Neural cell (in vitro differentiated cells): Measurements from ENCODE around the gene DIP2C. TPM values are rescaled to one million over a fixed set of nuclear protein-coding genes. Genes with fewer than 3 reads are reported as not detected.
A peak's percentile ranks its signal among the peaks of the same experiment; 100 is the strongest.

Experiments
- H2AFZ ChIP-seq: fragments of 200-600, 300-800 bp; sonication (generic), shearing (Covaris generic); 2 replicates; pipeline ENCODE4 v1.6.0; 2014; ENCODE audit warnings: low read depth, mild to moderate bottlenecking, antibody characterized with exemption, low read length, moderate library complexity
- H3F3A ChIP-seq: fragments of 200-600 bp; shearing (Covaris generic); 2 replicates; pipeline ENCODE4 v1.6.1; 2016; ENCODE audit warnings: mild to moderate bottlenecking, moderate library complexity, mixed read lengths, antibody characterized with exemption, low read length; ENCODE audit not compliant: insufficient read depth, poor library complexity, severe bottlenecking
- H3K27ac ChIP-seq: fragments of 200-600, 300-800 bp; sonication (generic), shearing (Covaris generic); 2 replicates; pipeline ENCODE4 v1.5.1; 2014; ENCODE audit warnings: mild to moderate bottlenecking, low read length, moderate library complexity
- H3K27me3 ChIP-seq: fragments of 300-800, 200-600 bp; sonication (generic), shearing (Covaris generic); 2 replicates; pipeline ENCODE4 v1.6.0; 2014; ENCODE audit warnings: mild to moderate bottlenecking, low read depth, low read length, moderate library complexity; ENCODE audit not compliant: insufficient read depth
- H3K36me3 ChIP-seq: fragments of 300-800, 200-600 bp; sonication (generic), shearing (Covaris generic); 2 replicates; pipeline ENCODE4 v1.5.1; 2014; ENCODE audit warnings: mild to moderate bottlenecking, antibody characterized with exemption, low read length, moderate library complexity; ENCODE audit not compliant: insufficient read depth
- H3K4me2 ChIP-seq: fragments of 300-800, 200-600 bp; sonication (generic), shearing (Covaris generic); 2 replicates; pipeline ENCODE4 v1.6.0; 2014; ENCODE audit warnings: mild to moderate bottlenecking, low read length
- H3K4me3 ChIP-seq: fragments of 300-800, 200-600 bp; sonication (generic), shearing (Covaris generic); 2 replicates; pipeline ENCODE4 v1.5.1; 2014; ENCODE audit warnings: mild to moderate bottlenecking, low read length, moderate library complexity
- H3K79me2 ChIP-seq: fragments of 200-600 bp; shearing (Covaris generic); replicated peaks from 2 replicates; pipeline ENCODE4 v1.6.0; 2014; ENCODE audit warnings: mild to moderate bottlenecking, low read length, moderate library complexity; ENCODE audit not compliant: insufficient read depth
- H3K9ac ChIP-seq: fragments of 300-800, 200-600 bp; sonication (generic), shearing (Covaris generic); 2 replicates; pipeline ENCODE4 v1.6.1; 2016; ENCODE audit warnings: mild to moderate bottlenecking, low read length, mixed read lengths
- H3K9me2 ChIP-seq: fragments of 200-600 bp; shearing (Covaris generic); 2 replicates; pipeline ENCODE4 v1.6.1; 2016; ENCODE audit warnings: mild to moderate bottlenecking, low read length, mixed read lengths; ENCODE audit not compliant: insufficient read depth
- H3K9me3 ChIP-seq: fragments of 200-600, 300-800 bp; sonication (generic), shearing (Covaris generic); 2 replicates; pipeline ENCODE4 v1.6.1; 2016; ENCODE audit warnings: mild to moderate bottlenecking, mixed run types, low read length, moderate library complexity, mixed read lengths
- H4K20me1 ChIP-seq: fragments of 200-600 bp; shearing (Covaris generic); 2 replicates; pipeline ENCODE4 v1.6.1; 2016; ENCODE audit warnings: mild to moderate bottlenecking, mixed run types; ENCODE audit not compliant: insufficient read depth
- CTCF ChIP-seq: fragments of 450-650 bp; IDR thresholded peaks from 2 replicates; pipeline ENCODE4 v1.5.1; 2014; ENCODE audit warnings: antibody characterized with exemption, mild to moderate bottlenecking, moderate library complexity; ENCODE audit not compliant: poor library complexity, severe bottlenecking
- EP300 ChIP-seq: fragments of 450-650 bp; conservative IDR thresholded peaks from 2 replicates; pipeline ENCODE4 v1.6.1; 2014; ENCODE audit warnings: antibody characterized with exemption, mild to moderate bottlenecking, moderate library complexity; ENCODE audit not compliant: poor library complexity, severe bottlenecking
- EZH2 ChIP-seq: fragments of 200-600, 300-800 bp; shearing (Covaris generic), sonication (generic); IDR thresholded peaks from 2 replicates; pipeline ENCODE4 v1.6.1; 2014; ENCODE audit warnings: antibody characterized with exemption, low read length, borderline replicate concordance, mild to moderate bottlenecking; ENCODE audit not compliant: insufficient read depth, poor library complexity, severe bottlenecking
- MXI1 ChIP-seq: fragments of 450-650 bp; conservative IDR thresholded peaks from 2 replicates; pipeline ENCODE4 v1.6.1; 2014; ENCODE audit warnings: antibody characterized with exemption, mild to moderate bottlenecking; ENCODE audit not compliant: poor library complexity, severe bottlenecking
- POLR2AphosphoS5 ChIP-seq: IDR thresholded peaks from 2 replicates; pipeline ENCODE4 v1.6.1; 2012
- RAD21 ChIP-seq: fragments of 450-650 bp; conservative IDR thresholded peaks from 2 replicates; pipeline ENCODE4 v1.6.1; 2014; ENCODE audit warnings: antibody characterized with exemption, mild to moderate bottlenecking, moderate library complexity
- REST ChIP-seq: IDR thresholded peaks from 2 replicates; pipeline ENCODE4 v1.6.1; 2012; ENCODE audit warnings: borderline replicate concordance
- SMC3 ChIP-seq: fragments of 450-650 bp; conservative IDR thresholded peaks from 2 replicates; pipeline ENCODE4 v1.6.1; 2014; ENCODE audit warnings: antibody characterized with exemption, mild to moderate bottlenecking, moderate library complexity; ENCODE audit not compliant: poor library complexity
- TAF1 ChIP-seq: IDR thresholded peaks from 2 replicates; pipeline ENCODE4 v1.6.1; 2012; ENCODE audit warnings: low read depth
- polyA plus RNA-seq: library from polyadenylated mRNA; depleted of rRNA; stranded (reverse); fragments of >200 nt; gene quantifications from 2 replicates; pipeline ENCODE4 v1.2.3, GENCODE V29; 2014

The DIP2C gene
- polyA plus RNA-seq, 1 donor from 2014 or later = 24.1 TPM

GRCh38 chr10:688312-689120 lies 952 bp downstream of the DIP2C start:
- H3K4me2 ChIP-seq = peak overlapping the region; percentile 94
- H3K4me3 ChIP-seq = peak overlapping the region; percentile 98
- peaks cover 49% of the 10 kb centered on the region for H3K79me2 ChIP-seq
- H3K27ac ChIP-seq = peak overlapping the region; percentile 91
- TF ChIP-seq CTCF (no peak), TAF1 (peak; percentile 22), POLR2AphosphoS5 (peak; percentile 48), EP300 (no peak), SMC3 (no peak), REST (no peak), EZH2 (no peak), MXI1 (peak; percentile 73), RAD21 (peak; percentile 45)
- peak overlapping the region; percentile 33 for H2AFZ ChIP-seq
- H3K9me3 ChIP-seq = no peaks in the 10 kb centered on the region
- H4K20me1 ChIP-seq = peaks cover 18% of the 10 kb centered on the region
- H3K9ac ChIP-seq = peak overlapping the region; percentile 98
- no peaks in the 10 kb centered on the region for H3K9me2 ChIP-seq
- no peaks in the 10 kb centered on the region for H3K27me3 ChIP-seq
- no peaks in the 10 kb centered on the region for H3F3A ChIP-seq
- no peaks in the 10 kb centered on the region for H3K36me3 ChIP-seq

- H3K9ac ChIP-seq = peak overlapping the region; percentile 98
- no peaks in the 10 kb centered on the region for H3K9me3 ChIP-seq
- no peak for TF ChIP-seq POLR2AphosphoS5
- no peak for TF ChIP-seq EP300
- TF ChIP-seq CTCF = no peak
- TF ChIP-seq MXI1 = no peak
- no peak for TF ChIP-seq REST
- no peak for TF ChIP-seq EZH2
- TF ChIP-seq SMC3 = no peak
- TF ChIP-seq TAF1 = no peak
- TF ChIP-seq RAD21 = no peak
- peaks cover 56% of the 10 kb centered on the region for H3K79me2 ChIP-seq
- no peaks in the 10 kb centered on the region for H3K9me2 ChIP-seq
- H4K20me1 ChIP-seq = peaks cover 26% of the 10 kb centered on the region
- no peaks in the 10 kb centered on the region for H3K27me3 ChIP-seq
- no peak overlapping the region for H3K27ac ChIP-seq
- no peaks in the 10 kb centered on the region for H3K36me3 ChIP-seq
- H3K4me2 ChIP-seq = peak overlapping the region; percentile 94
- H3F3A ChIP-seq = no peaks in the 10 kb centered on the region
- H3K4me3 ChIP-seq = peak overlapping the region; percentile 98
- H2AFZ ChIP-seq = no peak overlapping the region
Observed at GRCh38 chr10:687583-688311, 1.7 kb downstream of the DIP2C start.
